GM19025 (cell line): Measurements from ENCODE around the gene CHST8.

ENCODE experiments used
- ATAC-seq: cut with Tn5 transposase; IDR thresholded peaks from one replicate; pipeline ENCODE4 v1.9.1; 2021; ENCODE audit warnings: mild to moderate bottlenecking, low read depth, moderate library complexity; ENCODE audit not compliant: unreplicated experiment

Gene CHST8

GRCh38 chr19:33821871-33822270, 200.1 kb downstream of the CHST8 start:
- no peak for ATAC-seq
